Measurements from ENCODE around the gene VAT1L. TPM values are rescaled to one million over a fixed set of nuclear protein-coding genes. Genes with fewer than 3 reads are reported as not detected.
A peak's percentile ranks its signal among the peaks of the same experiment; 100 is the strongest.

Gene VAT1L
- total and polyA plus RNA-seq, 2 donors (not counting 1 experiment from before 2014, with no cell fraction given) = 17.9 to 86.9 TPM

DNA sequence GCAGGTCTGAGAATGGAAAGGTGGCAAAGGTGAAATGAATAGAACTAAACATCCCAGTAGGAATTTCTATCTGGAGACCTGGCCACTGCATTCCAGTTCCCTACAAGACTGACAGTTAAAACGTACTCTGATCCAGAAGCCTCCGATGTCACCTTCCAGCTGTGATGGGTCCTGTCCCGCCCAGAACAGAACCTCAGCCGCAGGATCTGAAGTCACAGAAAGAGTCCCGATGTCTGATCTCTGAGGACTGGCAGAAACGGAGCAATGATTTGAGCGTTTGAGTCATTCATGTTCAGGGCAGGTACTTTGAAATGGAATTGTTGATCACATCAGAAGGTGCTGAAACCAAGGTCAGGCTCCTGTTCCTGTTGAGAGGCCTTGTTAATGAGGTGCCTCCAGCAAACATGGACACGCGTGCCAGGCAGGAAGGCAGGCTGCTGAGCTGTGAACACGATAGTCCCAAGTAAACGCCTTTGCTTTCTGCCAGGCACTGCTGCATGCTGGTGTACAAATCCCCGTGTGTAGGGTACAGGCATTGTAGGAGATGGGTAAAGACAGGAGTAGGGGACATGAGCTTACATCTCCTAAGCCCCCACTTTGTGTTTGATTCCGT is 61.4 kb downstream of the VAT1L start:
- Histone ChIP-seq H3K4me3 (replicated peaks in 1 of 4; ENCODE audit: control extremely low read depth in 1 of 4, insufficient read depth in 1 of 4, low read depth in 3 of 4, low read length in 4 of 4) (no peak overlapping the region), H3K4me1 (ENCODE audit: control insufficient read depth, extremely low read depth, insufficient read depth, low read length) (no peaks in the 10 kb centered on the region), H3K9ac (ENCODE audit: insufficient read depth, low read length) (no peak overlapping the region), H3K27me3 (ENCODE audit: control insufficient read depth, insufficient read depth, low read length) (no peaks in the 10 kb centered on the region), H2AFZ (ENCODE audit: low read length) (no peak overlapping the region), H4K20me1 (ENCODE audit: control insufficient read depth, extremely low read depth, insufficient read depth, low read length) (no peaks in the 10 kb centered on the region), H3K9me3 (ENCODE audit: control insufficient read depth, insufficient read depth, low read depth, low read length) (no peaks in the 10 kb centered on the region), H3K27ac (ENCODE audit: insufficient read depth, low read length) (no peak overlapping the region), H3K4me2 (ENCODE audit: extremely low read depth, insufficient read depth, low read length) (no peak overlapping the region), H3K79me2 (ENCODE audit: control insufficient read depth, insufficient read depth, low read length) (no peaks in the 10 kb centered on the region), H3K36me3 (ENCODE audit: control insufficient read depth, insufficient read depth, low read length) (no peaks in the 10 kb centered on the region)
- TF ChIP-seq EZH2 (IDR thresholded peaks at IDR 0.05; ENCODE audit: low read length, missing control alignments) = no peak
- TF ChIP-seq, protein P1, sequence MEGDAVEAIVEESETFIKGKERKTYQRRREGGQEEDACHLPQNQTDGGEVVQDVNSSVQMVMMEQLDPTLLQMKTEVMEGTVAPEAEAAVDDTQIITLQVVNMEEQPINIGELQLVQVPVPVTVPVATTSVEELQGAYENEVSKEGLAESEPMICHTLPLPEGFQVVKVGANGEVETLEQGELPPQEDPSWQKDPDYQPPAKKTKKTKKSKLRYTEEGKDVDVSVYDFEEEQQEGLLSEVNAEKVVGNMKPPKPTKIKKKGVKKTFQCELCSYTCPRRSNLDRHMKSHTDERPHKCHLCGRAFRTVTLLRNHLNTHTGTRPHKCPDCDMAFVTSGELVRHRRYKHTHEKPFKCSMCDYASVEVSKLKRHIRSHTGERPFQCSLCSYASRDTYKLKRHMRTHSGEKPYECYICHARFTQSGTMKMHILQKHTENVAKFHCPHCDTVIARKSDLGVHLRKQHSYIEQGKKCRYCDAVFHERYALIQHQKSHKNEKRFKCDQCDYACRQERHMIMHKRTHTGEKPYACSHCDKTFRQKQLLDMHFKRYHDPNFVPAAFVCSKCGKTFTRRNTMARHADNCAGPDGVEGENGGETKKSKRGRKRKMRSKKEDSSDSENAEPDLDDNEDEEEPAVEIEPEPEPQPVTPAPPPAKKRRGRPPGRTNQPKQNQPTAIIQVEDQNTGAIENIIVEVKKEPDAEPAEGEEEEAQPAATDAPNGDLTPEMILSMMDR (conservative IDR thresholded peaks at IDR 0.05 in 1 of 2, IDR thresholded peaks at IDR 0.05 in 1 of 2; ENCODE audit: low read depth in 1 of 2, low read length in 2 of 2) = no peak
- no peak for DNase-seq (ENCODE audit: low read depth in 2 of 2)

- peak in 1 of 2 donors; percentile 57 for DNase-seq (ENCODE audit: low read depth in 2 of 2)
- no peak overlapping the region for H2AFZ ChIP-seq (ENCODE audit: low read length)
- H3K4me1 ChIP-seq (ENCODE audit: control insufficient read depth, extremely low read depth, insufficient read depth, low read length) = no peaks in the 10 kb centered on the region
- H3K79me2 ChIP-seq (ENCODE audit: control insufficient read depth, insufficient read depth, low read length) = no peaks in the 10 kb centered on the region
- no peaks in the 10 kb centered on the region for H3K36me3 ChIP-seq (ENCODE audit: control insufficient read depth, insufficient read depth, low read length)
- TF ChIP-seq, protein P1 (conservative IDR thresholded peaks at IDR 0.05 in 1 of 2, IDR thresholded peaks at IDR 0.05 in 1 of 2; ENCODE audit: low read depth in 1 of 2, low read length in 2 of 2) = no peak
- no peak for TF ChIP-seq EZH2 (IDR thresholded peaks at IDR 0.05; ENCODE audit: low read length, missing control alignments)
- H3K4me3 ChIP-seq (replicated peaks in 1 of 4; ENCODE audit: control extremely low read depth in 1 of 4, insufficient read depth in 1 of 4, low read depth in 3 of 4, low read length in 4 of 4) = no peak overlapping the region
- H3K27me3 ChIP-seq (ENCODE audit: control insufficient read depth, insufficient read depth, low read length) = no peaks in the 10 kb centered on the region
- no peaks in the 10 kb centered on the region for H3K9me3 ChIP-seq (ENCODE audit: control insufficient read depth, insufficient read depth, low read depth, low read length)
- H3K9ac ChIP-seq (ENCODE audit: insufficient read depth, low read length) = no peak overlapping the region
- no peak overlapping the region for H3K27ac ChIP-seq (ENCODE audit: insufficient read depth, low read length)
- no peaks in the 10 kb centered on the region for H4K20me1 ChIP-seq (ENCODE audit: control insufficient read depth, extremely low read depth, insufficient read depth, low read length)
- H3K4me2 ChIP-seq (ENCODE audit: extremely low read depth, insufficient read depth, low read length) = no peak overlapping the region
Observed at GRCh38 chr16:77850636-77851333, 62.4 kb downstream of the VAT1L start.

GRCh38 chr16:77853161-77853560 is 64.8 kb downstream of the VAT1L start:
- DNase-seq (ENCODE audit: low read depth in 2 of 2) = no peak
- no peaks in the 10 kb centered on the region for H3K79me2 ChIP-seq (ENCODE audit: control insufficient read depth, insufficient read depth, low read length)
- no peaks in the 10 kb centered on the region for H3K9me3 ChIP-seq (ENCODE audit: control insufficient read depth, insufficient read depth, low read depth, low read length)
- H3K9ac ChIP-seq (ENCODE audit: insufficient read depth, low read length) = no peak overlapping the region
- H2AFZ ChIP-seq (ENCODE audit: low read length) = no peak overlapping the region
- no peak overlapping the region for H3K4me2 ChIP-seq (ENCODE audit: extremely low read depth, insufficient read depth, low read length)
- no peaks in the 10 kb centered on the region for H3K4me1 ChIP-seq (ENCODE audit: control insufficient read depth, extremely low read depth, insufficient read depth, low read length)
- no peak overlapping the region for H3K4me3 ChIP-seq (replicated peaks in 1 of 4; ENCODE audit: control extremely low read depth in 1 of 4, insufficient read depth in 1 of 4, low read depth in 3 of 4, low read length in 4 of 4)
- no peaks in the 10 kb centered on the region for H4K20me1 ChIP-seq (ENCODE audit: control insufficient read depth, extremely low read depth, insufficient read depth, low read length)
- no peaks in the 10 kb centered on the region for H3K36me3 ChIP-seq (ENCODE audit: control insufficient read depth, insufficient read depth, low read length)
- no peaks in the 10 kb centered on the region for H3K27me3 ChIP-seq (ENCODE audit: control insufficient read depth, insufficient read depth, low read length)
- no peak for TF ChIP-seq EZH2 (IDR thresholded peaks at IDR 0.05; ENCODE audit: low read length, missing control alignments)
- TF ChIP-seq, protein P1 (conservative IDR thresholded peaks at IDR 0.05 in 1 of 2, IDR thresholded peaks at IDR 0.05 in 1 of 2; ENCODE audit: low read depth in 1 of 2, low read length in 2 of 2) = no peak
- H3K27ac ChIP-seq (ENCODE audit: insufficient read depth, low read length) = no peak overlapping the region
